Measurements from ENCODE around the gene ZNF799.
"Not testable (repeated sequence)": the region's sequence is repeated elsewhere in the genome, so short reads cannot be mapped to it uniquely, and the experiment has no call there.

ZNF799 gene

GRCh38 chr19:12400633-12401502 lies at the start of gene ZNF799:
Gene ZNF799 (minus strand): TSS chr19:12401271. CDS start chr19:12401070, 201 bp downstream.
- DNase-seq: peak; percentile 80

GRCh38 chr19:12450844-12451243 lies 49.8 kb upstream of the ZNF799 start:
- DNase-seq: no peak

GRCh38 chr19:12448808-12449207 lies 47.7 kb upstream of the ZNF799 start:
- DNase-seq: no peak

GRCh38 chr19:12440541-12441316 lies 39.7 kb upstream of the ZNF799 start, which contains the start of gene ZNF443:
Gene ZNF443 (minus strand): TSS chr19:12441021. CDS start chr19:12440914, 107 bp downstream.
- DNase-seq: peak; percentile 97

GRCh38 chr19:12439686-12440540 lies 38.8 kb upstream of the ZNF799 start:
- DNase-seq: peak; percentile 12

- DNase-seq: not testable (repeated sequence)
These were observed 29.7 kb upstream of the ZNF799 start for GRCh38 chr19:12430726-12431299.

GRCh38 chr19:12425888-12426274 lies 24.8 kb upstream of the ZNF799 start:
- no peak for DNase-seq

GRCh38 chr19:12425236-12425887 lies 24.3 kb upstream of the ZNF799 start:
- no peak for DNase-seq

GRCh38 chr19:12417273-12417672 lies 16.2 kb upstream of the ZNF799 start:
- DNase-seq: not testable (repeated sequence)

- DNase-seq: no peak
These were observed 10.8 kb upstream of the ZNF799 start for GRCh38 chr19:12411893-12412292.

GRCh38 chr19:12399901-12400632 lies 1.0 kb downstream of the ZNF799 start:
- not testable (repeated sequence) for DNase-seq

- DNase-seq: not testable (repeated sequence)
These were observed 9.9 kb downstream of the ZNF799 start for GRCh38 chr19:12391148-12391547.

GRCh38 chr19:12386365-12386764 lies 14.7 kb downstream of the ZNF799 start:
- DNase-seq: not testable (repeated sequence)

GRCh38 chr19:12380444-12380737 lies 20.7 kb downstream of the ZNF799 start:
- DNase-seq: no peak

- no peak for DNase-seq
These were observed 21.2 kb downstream of the ZNF799 start for GRCh38 chr19:12379732-12380443.

- no peak for DNase-seq
These were observed 27.0 kb downstream of the ZNF799 start for GRCh38 chr19:12374026-12374425.

- DNase-seq: peak; percentile 86
These were observed 35.6 kb downstream of the ZNF799 start, which contains the start of gene ZNF442 for GRCh38 chr19:12365236-12366162. Gene ZNF442 (minus strand): TSS chr19:12365683. CDS start chr19:12363631, 2,052 bp downstream.

- DNase-seq: no peak
These were observed 36.5 kb downstream of the ZNF799 start for GRCh38 chr19:12364391-12365235.
